ENCODE results near the gene MYH9.

- TF ChIP-seq REST (IDR thresholded peaks at IDR 0.05; ENCODE audit: low read depth, low read length) = no peak
- no peak for TF ChIP-seq CTCF (IDR thresholded peaks at IDR 0.05)
- TF ChIP-seq SIN3A (IDR thresholded peaks at IDR 0.05; ENCODE audit: borderline replicate concordance, low read depth, low read length) = no peak
- peak; percentile 10; the same call in 1 of the 2 replicates for TF ChIP-seq POLR2AphosphoS5 (IDR thresholded peaks at IDR 0.05; ENCODE audit: low read depth, low read length)
- TF ChIP-seq FOXJ3 (CRISPR knock-in tag; IDR thresholded peaks at IDR 0.05) = no peak
Measured at GRCh38 chr22:36319595-36320497, 67.9 kb downstream of the MYH9 start.

Data from SK-N-SH (cell line).